K562 (cell line): ENCODE results near the gene NME7.

Source experiments
- CBX3 ChIP-seq, 2 experiments: IDR thresholded peaks; 1 replicate in 1 of 2; 2 replicates in 1 of 2; pipeline ENCODE4 v1.6.1; 2012; ENCODE audit warnings: inconsistent platforms in 2 of 2, low read length in 2 of 2, borderline replicate concordance in 1 of 2, control low read depth in 1 of 2
- EZH2 ChIP-seq: IDR thresholded peaks from 2 replicates; pipeline ENCODE4 v1.6.1; 2012; ENCODE audit warnings: low read depth, mild to moderate bottlenecking, inconsistent platforms, low read length, borderline replicate concordance
- HIVEP1 ChIP-seq: fragments of 250-450 bp; sonication (Bioruptor Pico); IDR thresholded peaks from 2 replicates; pipeline ENCODE4 v1.4.0; 2020; ENCODE audit warnings: mild to moderate bottlenecking
- NR2F6 ChIP-seq: fragments of 450-650 bp; formaldehyde crosslinking; IDR thresholded peaks from 2 replicates; pipeline ENCODE4 v1.4.0; 2020; ENCODE audit warnings: mild to moderate bottlenecking
- POLR2A ChIP-seq: fragments of 450-650 bp; conservative IDR thresholded peaks from 2 replicates; pipeline ENCODE4 v1.6.1; 2016
- TEAD2 ChIP-seq: fragments of 450-650 bp; IDR thresholded peaks from 2 replicates; pipeline ENCODE4 v1.6.1; 2016; ENCODE audit warnings: missing genetic modification characterization, control low read depth, missing compliant biosample characterization
- ZC3H8 ChIP-seq: fragments of 450-650 bp; IDR thresholded peaks from 2 replicates; pipeline ENCODE4 v1.6.1; 2017
- TF ChIP-seq, protein P1 (sequence below): sonication (generic); formaldehyde crosslinking; IDR thresholded peaks from 2 replicates; pipeline ENCODE4 v1.8.0; 2022; ENCODE audit warnings: mild to moderate bottlenecking, missing genetic modification reagents
- TF ChIP-seq, protein P2 (sequence below), 3 experiments: IDR thresholded peaks in 2 of 3; conservative IDR thresholded peaks in 1 of 3; 2 replicates each; pipeline ENCODE4 v1.5.1; 2011 to 2012; ENCODE audit warnings: low read length in 3 of 3, mild to moderate bottlenecking in 3 of 3, control low read depth in 2 of 3, improper control_type of control experiment in 1 of 3, inconsistent platforms in 1 of 3, low read depth in 1 of 3, mixed read lengths in 1 of 3, moderate library complexity in 1 of 3; ENCODE audit not compliant: insufficient read depth in 2 of 3

DNA sequence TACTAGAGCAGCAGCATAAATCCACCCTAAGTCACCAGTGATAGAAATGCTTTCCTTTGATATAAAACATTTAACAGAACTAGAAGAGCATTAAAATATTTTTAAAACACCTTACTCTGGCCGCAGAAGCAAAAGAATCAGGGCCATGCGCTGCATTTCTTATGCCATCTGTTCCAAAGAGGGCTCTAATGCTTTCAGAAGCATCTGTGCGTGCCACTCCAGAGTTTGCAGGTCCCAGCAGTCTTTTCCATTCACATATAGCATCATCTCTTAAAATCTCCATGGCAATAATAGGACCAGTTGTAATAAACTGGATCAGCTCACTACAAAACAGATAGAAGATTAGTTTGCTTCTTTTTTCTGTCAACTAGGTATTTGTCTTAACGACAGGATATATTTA is 69.2 kb downstream of the NME7 start:
- TF ChIP-seq ZC3H8 (no peak), HIVEP1 (no peak), CBX3 (IDR thresholded peaks at IDR 0.05; ENCODE audit: borderline replicate concordance in 1 of 2, low read length in 2 of 2) (no peak), EZH2 (no peak), POLR2A (no peak), NR2F6 (no peak), TEAD2 (tag) (no peak)
- TF ChIP-seq, protein P1, sequence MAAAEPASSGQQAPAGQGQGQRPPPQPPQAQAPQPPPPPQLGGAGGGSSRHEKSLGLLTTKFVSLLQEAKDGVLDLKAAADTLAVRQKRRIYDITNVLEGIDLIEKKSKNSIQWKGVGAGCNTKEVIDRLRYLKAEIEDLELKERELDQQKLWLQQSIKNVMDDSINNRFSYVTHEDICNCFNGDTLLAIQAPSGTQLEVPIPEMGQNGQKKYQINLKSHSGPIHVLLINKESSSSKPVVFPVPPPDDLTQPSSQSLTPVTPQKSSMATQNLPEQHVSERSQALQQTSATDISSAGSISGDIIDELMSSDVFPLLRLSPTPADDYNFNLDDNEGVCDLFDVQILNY (CRISPR knock-in tag), result no peak
- TF ChIP-seq, protein P2, sequence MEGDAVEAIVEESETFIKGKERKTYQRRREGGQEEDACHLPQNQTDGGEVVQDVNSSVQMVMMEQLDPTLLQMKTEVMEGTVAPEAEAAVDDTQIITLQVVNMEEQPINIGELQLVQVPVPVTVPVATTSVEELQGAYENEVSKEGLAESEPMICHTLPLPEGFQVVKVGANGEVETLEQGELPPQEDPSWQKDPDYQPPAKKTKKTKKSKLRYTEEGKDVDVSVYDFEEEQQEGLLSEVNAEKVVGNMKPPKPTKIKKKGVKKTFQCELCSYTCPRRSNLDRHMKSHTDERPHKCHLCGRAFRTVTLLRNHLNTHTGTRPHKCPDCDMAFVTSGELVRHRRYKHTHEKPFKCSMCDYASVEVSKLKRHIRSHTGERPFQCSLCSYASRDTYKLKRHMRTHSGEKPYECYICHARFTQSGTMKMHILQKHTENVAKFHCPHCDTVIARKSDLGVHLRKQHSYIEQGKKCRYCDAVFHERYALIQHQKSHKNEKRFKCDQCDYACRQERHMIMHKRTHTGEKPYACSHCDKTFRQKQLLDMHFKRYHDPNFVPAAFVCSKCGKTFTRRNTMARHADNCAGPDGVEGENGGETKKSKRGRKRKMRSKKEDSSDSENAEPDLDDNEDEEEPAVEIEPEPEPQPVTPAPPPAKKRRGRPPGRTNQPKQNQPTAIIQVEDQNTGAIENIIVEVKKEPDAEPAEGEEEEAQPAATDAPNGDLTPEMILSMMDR (IDR thresholded peaks at IDR 0.05 in 2 of 3, conservative IDR thresholded peaks at IDR 0.05 in 1 of 3; ENCODE audit: insufficient read depth in 2 of 3, low read depth in 1 of 3, low read length in 3 of 3), result no peak
